H1 (cell line): ENCODE results near the gene UPK3B. TPM values are rescaled to one million over a fixed set of nuclear protein-coding genes. Genes with fewer than 3 reads are reported as not detected.
"Not testable (repeated sequence)": the region's sequence is repeated elsewhere in the genome, so short reads cannot be mapped to it uniquely, and the experiment has no call there.

ENCODE experiments used
- CTCF ChIA-PET: fragments of 300-600 bp; sonication (Branson Sonifier 250); formaldehyde crosslinking; loops from one replicate; lab custom pipeline; 2021; ENCODE audit not compliant: partially characterized antibody; lab: Charles Lee
- POLR2A ChIA-PET: fragments of 300-600 bp; sonication (Branson Sonifier 250); formaldehyde crosslinking; loops from one replicate; lab custom pipeline; 2021; ENCODE audit warnings: inconsistent platforms; ENCODE audit not compliant: partially characterized antibody; lab: Charles Lee
- DNase-seq, 2 experiments: peaks; one replicate each; pipeline versions ENCODE4 v3.0.0 to v3.0.0-alpha.2; 2010 to 2022; ENCODE audit warnings: low spot score in 2 of 2, low read depth in 1 of 2, mixed read lengths in 1 of 2
- FAIRE-seq: peaks from 2 replicates; lab custom pipeline; 2011; peaks lifted over from hg19 to GRCh38; lab: Jason Lieb, UNC
- H2AFZ ChIP-seq: 2 replicates; pipeline ENCODE4 v1.8.1; 2012; ENCODE audit warnings: low read length, inconsistent platforms
- H2AK5ac ChIP-seq: 2 replicates; pipeline ENCODE4 v1.6.1; 2013; ENCODE audit warnings: low read depth, low read length
- H2BK120ac ChIP-seq: replicated peaks from 2 replicates; pipeline ENCODE3; 2013; ENCODE audit warnings: low read depth, low read length, inconsistent platforms
- H2BK12ac ChIP-seq: 2 replicates; pipeline ENCODE4 v1.6.1; 2013; ENCODE audit warnings: low read depth, low read length
- H2BK15ac ChIP-seq: 2 replicates; pipeline ENCODE4 v1.6.1; 2013; ENCODE audit warnings: low read length
- H2BK20ac ChIP-seq: 2 replicates; pipeline ENCODE4 v1.6.1; 2013; ENCODE audit warnings: low read length
- H2BK5ac ChIP-seq: 2 replicates; pipeline ENCODE4 v1.6.1; 2013; ENCODE audit warnings: low read depth, low read length
- H3K14ac ChIP-seq: 2 replicates; pipeline ENCODE4 v1.6.1; 2013; ENCODE audit warnings: inconsistent platforms; ENCODE audit not compliant: insufficient read length
- H3K18ac ChIP-seq: 2 replicates; pipeline ENCODE4 v1.6.1; 2013; ENCODE audit warnings: low read length; ENCODE audit errors: extremely low read depth
- H3K23ac ChIP-seq: 2 replicates; pipeline ENCODE4 v1.6.1; 2013; ENCODE audit warnings: inconsistent platforms; ENCODE audit not compliant: insufficient read length
- H3K23me2 ChIP-seq: 2 replicates; pipeline ENCODE4 v1.6.1; 2013; ENCODE audit warnings: low read depth, low read length
- H3K27ac ChIP-seq: 2 replicates; pipeline ENCODE4 v1.6.1; 2011; ENCODE audit warnings: low read depth, low read length, inconsistent platforms
- H3K27me3 ChIP-seq, 4 experiments: replicated peaks in 1 of 4; 1 replicate in 1 of 4; 2 replicates in 3 of 4; pipeline versions ENCODE4 v1.6.1 to v1.8.1; 2011 to 2013; ENCODE audit warnings: low read length in 3 of 4, mild to moderate bottlenecking in 3 of 4, inconsistent platforms in 2 of 4, mixed read lengths in 2 of 4, moderate library complexity in 1 of 4; ENCODE audit not compliant: control insufficient read depth in 3 of 4, insufficient read depth in 3 of 4; ENCODE audit errors: extremely low read depth in 1 of 4
- H3K36me3 ChIP-seq, 4 experiments: 2 replicates each; pipeline versions ENCODE4 v1.6.1 to v1.8.1; 2011 to 2013; ENCODE audit warnings: mild to moderate bottlenecking in 4 of 4, low read length in 3 of 4, moderate library complexity in 2 of 4, control low read depth in 1 of 4, inconsistent platforms in 1 of 4; ENCODE audit not compliant: insufficient read depth in 4 of 4, control insufficient read depth in 2 of 4
- H3K4ac ChIP-seq: replicated peaks from 2 replicates; pipeline ENCODE3; 2013; ENCODE audit warnings: low read length, low read depth, mixed read lengths, inconsistent platforms; ENCODE audit not compliant: insufficient read length
- H3K4me1 ChIP-seq, 4 experiments: replicated peaks in 1 of 4; 1 replicate in 1 of 4; 2 replicates in 3 of 4; pipeline versions ENCODE4 v1.6.1 to v1.8.1; 2011 to 2013; ENCODE audit warnings: low read length in 3 of 4, inconsistent platforms in 2 of 4, mixed read lengths in 1 of 4; ENCODE audit not compliant: insufficient read depth in 4 of 4, control insufficient read depth in 3 of 4
- H3K4me2 ChIP-seq, 2 experiments: 2 replicates each; pipeline versions ENCODE4 v1.6.1 to v1.8.1; 2011 to 2013; ENCODE audit warnings: low read depth in 2 of 2, low read length in 2 of 2, control low read depth in 1 of 2, inconsistent platforms in 1 of 2, mild to moderate bottlenecking in 1 of 2; ENCODE audit not compliant: insufficient read depth in 1 of 2
- H3K4me3 ChIP-seq, 4 experiments: fragments of 200-600, 300-600 bp in 1 of 4; sonication (generic), shearing (Covaris generic), sonication (Bioruptor Twin) in 1 of 4; 2 replicates each; pipeline versions ENCODE4 v1.5.1 to v1.8.1; 2011 to 2016; ENCODE audit warnings: low read length in 4 of 4, low read depth in 3 of 4, control low read depth in 2 of 4, inconsistent platforms in 2 of 4, mild to moderate bottlenecking in 2 of 4, mixed read lengths in 1 of 4, moderate library complexity in 1 of 4; ENCODE audit not compliant: insufficient read depth in 2 of 4; ENCODE audit errors: extremely low read depth in 1 of 4
- H3K56ac ChIP-seq: replicated peaks from 2 replicates; pipeline ENCODE3; 2013; ENCODE audit warnings: low read depth, mild to moderate bottlenecking, mixed read lengths, low read length, inconsistent platforms; ENCODE audit not compliant: insufficient read length
- H3K79me1 ChIP-seq: 2 replicates; pipeline ENCODE4 v1.6.1; 2013; ENCODE audit warnings: low read depth, low read length, control low read depth
- H3K79me2 ChIP-seq, 2 experiments: 2 replicates each; pipeline versions ENCODE4 v1.6.1 to v1.8.1; 2012 to 2013; ENCODE audit warnings: low read length in 2 of 2, mild to moderate bottlenecking in 2 of 2, inconsistent platforms in 1 of 2; ENCODE audit not compliant: insufficient read depth in 2 of 2, control insufficient read depth in 1 of 2
- H3K9ac ChIP-seq, 4 experiments: replicated peaks in 1 of 4; 1 replicate in 1 of 4; 2 replicates in 3 of 4; pipeline versions ENCODE4 v1.6.1 to v1.8.1; 2011 to 2013; ENCODE audit warnings: low read depth in 3 of 4, low read length in 3 of 4, control low read depth in 2 of 4, mild to moderate bottlenecking in 2 of 4, moderate library complexity in 2 of 4, inconsistent platforms in 1 of 4; ENCODE audit errors: extremely low read depth in 1 of 4
- H3K9me3 ChIP-seq, 2 experiments: 2 replicates each; pipeline versions ENCODE4 v1.6.1 to v1.8.1; 2012 to 2013; ENCODE audit warnings: mild to moderate bottlenecking in 2 of 2, moderate library complexity in 2 of 2, control low read depth in 1 of 2, inconsistent platforms in 1 of 2, low read depth in 1 of 2, low read length in 1 of 2, mixed read lengths in 1 of 2; ENCODE audit not compliant: insufficient read depth in 2 of 2
- H4K20me1 ChIP-seq, 2 experiments: replicated peaks in 1 of 2; 2 replicates each; pipeline versions ENCODE3 to v1.8.1; 2011 to 2013; ENCODE audit warnings: inconsistent platforms in 2 of 2, low read length in 2 of 2, mild to moderate bottlenecking in 1 of 2; ENCODE audit not compliant: insufficient read depth in 2 of 2, control insufficient read depth in 1 of 2
- H4K5ac ChIP-seq: 2 replicates; pipeline ENCODE4 v1.6.1; 2013; ENCODE audit warnings: low read length, low read depth, mixed read lengths, inconsistent platforms; ENCODE audit not compliant: insufficient read length
- H4K8ac ChIP-seq: 2 replicates; pipeline ENCODE4 v1.8.0; 2013; ENCODE audit warnings: mild to moderate bottlenecking, moderate library complexity, low read length, inconsistent platforms; ENCODE audit not compliant: insufficient read depth; ENCODE audit errors: extremely low read depth
- H4K91ac ChIP-seq: replicated peaks from 2 replicates; pipeline ENCODE3; 2013; ENCODE audit warnings: low read length, mixed read lengths, inconsistent platforms; ENCODE audit not compliant: insufficient read length
- WGBS, 2 experiments: shearing (Covaris generic) in 1 of 2; methylation state at CpG; one replicate each; pipeline versions ENCODE4 v1.1.6 to v1.1.7; 2013 to 2015; ENCODE audit warnings: low lambda C conversion rate in 2 of 2, mixed read lengths in 2 of 2, inconsistent platforms in 1 of 2, low coverage in 1 of 2, missing lambda C conversion rate in 1 of 2; ENCODE audit not compliant: insufficient replicate concordance in 2 of 2, insufficient coverage in 1 of 2, insufficient read length in 1 of 2; ENCODE audit errors: extremely low coverage in 1 of 2, missing lambda C conversion rate in 1 of 2; 5-methylcytosine and 5-hydroxymethylcytosine counted together
- polyA plus RNA-seq, 7 experiments: library from polyadenylated mRNA; depleted of rRNA in 3 of 7; stranded (reverse) in 5 of 7; unstranded in 2 of 7; fragments of >200 nt in 5 of 7; fragments of 200-250 nt in 2 of 7; gene quantifications; 1 replicate in 5 of 7; 2 replicates in 1 of 7; 4 replicates in 1 of 7; pipeline versions ENCODE4 v1.2.1 to v1.2.3, GENCODE V29; 2011 to 2013; ENCODE audit warnings: missing spikeins in 2 of 7, mixed read lengths in 2 of 7
- total RNA-seq: library from RNA; stranded (reverse); fragmentation: NEBNext Ultra II Directional; extraction: Animal tissue kit (Norgen Biotek cat#: 25700); gene quantifications from 2 replicates; pipeline ENCODE4 v1.2.1, GENCODE V29; 2021

Gene UPK3B
- total and polyA plus RNA-seq, 2 of the 8 experiments (the other 6 are each of a cell fraction or from before 2014, with no cell fraction given): 5.9 to 20.6 TPM

DNA sequence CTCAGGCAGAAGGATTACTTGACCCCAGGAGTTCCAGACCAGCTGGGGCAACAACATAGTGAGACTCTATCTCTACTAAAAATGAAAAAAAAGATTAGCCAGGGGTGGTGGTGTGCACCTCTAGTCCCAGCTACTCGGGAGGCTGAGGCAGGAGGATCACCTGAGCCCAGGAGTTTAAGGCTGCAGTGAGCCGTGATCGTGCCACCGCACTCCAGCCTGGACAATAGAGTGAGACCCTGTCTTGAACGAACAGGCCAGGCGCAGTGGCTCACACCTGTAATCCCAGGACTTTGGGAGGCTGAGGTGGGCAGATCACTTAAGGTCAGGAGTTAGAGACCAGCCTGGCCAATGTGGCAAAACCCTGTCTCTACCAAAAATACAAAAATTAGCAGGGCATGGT is 6.6 kb downstream of the UPK3B start:
- H3K14ac ChIP-seq, H4K91ac ChIP-seq, H3K79me2 ChIP-seq, H2AK5ac ChIP-seq, FAIRE-seq, H3K4me1 ChIP-seq, H3K9me3 ChIP-seq, H4K20me1 ChIP-seq, H3K23me2 ChIP-seq, H3K36me3 ChIP-seq, H3K4me2 ChIP-seq, POLR2A ChIA-PET, H3K9ac ChIP-seq, H2BK120ac ChIP-seq, H3K27me3 ChIP-seq, H3K23ac ChIP-seq, H3K27ac ChIP-seq, DNase-seq, H3K56ac ChIP-seq, H3K79me1 ChIP-seq, H3K4me3 ChIP-seq, H3K4ac ChIP-seq, H2AFZ ChIP-seq, H4K5ac ChIP-seq, H2BK12ac ChIP-seq, H3K18ac ChIP-seq, H2BK5ac ChIP-seq, H2BK20ac ChIP-seq, H4K8ac ChIP-seq, CTCF ChIA-PET, H2BK15ac ChIP-seq: not testable (repeated sequence)
- WGBS, 2 experiments: no CpG with 5 or more reads among the region's 6 CpGs

DNA sequence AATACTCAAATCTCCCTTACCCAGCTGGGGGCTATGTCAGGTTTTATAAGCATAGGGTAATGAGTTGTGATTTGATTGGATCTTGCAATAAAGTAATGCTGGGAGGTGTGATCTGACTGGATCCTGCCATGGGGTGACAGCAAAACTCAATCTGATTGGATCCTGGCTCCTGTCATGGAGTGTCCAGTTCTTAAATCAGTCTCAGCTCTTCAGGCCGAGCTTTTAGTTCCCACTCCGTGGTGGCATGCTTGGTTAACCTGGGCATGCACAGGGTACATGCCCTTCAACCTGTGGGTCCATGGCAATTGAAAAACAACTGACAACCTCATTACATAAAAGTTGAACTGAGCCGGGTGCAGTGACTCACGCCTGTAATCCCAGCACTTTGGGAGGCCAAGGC is 15.8 kb downstream of the UPK3B start:
- no CpG with 5 or more reads among the region's 4 CpGs for WGBS, 2 experiments
- H4K5ac ChIP-seq, H4K8ac ChIP-seq, FAIRE-seq, H2BK20ac ChIP-seq, H3K18ac ChIP-seq, H3K4ac ChIP-seq, H3K79me2 ChIP-seq, H3K23ac ChIP-seq, H2AFZ ChIP-seq, H3K9me3 ChIP-seq, H3K4me2 ChIP-seq, H3K79me1 ChIP-seq, H3K36me3 ChIP-seq, H3K4me1 ChIP-seq, H3K23me2 ChIP-seq, DNase-seq, H3K14ac ChIP-seq, H3K27ac ChIP-seq, H3K9ac ChIP-seq, H2AK5ac ChIP-seq, H4K20me1 ChIP-seq, H2BK120ac ChIP-seq, H3K4me3 ChIP-seq, CTCF ChIA-PET, POLR2A ChIA-PET, H2BK12ac ChIP-seq, H2BK15ac ChIP-seq, H3K27me3 ChIP-seq, H4K91ac ChIP-seq, H2BK5ac ChIP-seq, H3K56ac ChIP-seq: not testable (repeated sequence)
